ENCODE measurements around the gene HOXA6. TPM values are rescaled to one million over a fixed set of nuclear protein-coding genes. Genes with fewer than 3 reads are reported as not detected.

Gene HOXA6
- total RNA-seq, 1 donor from 2014 or later = not detected

DNA sequence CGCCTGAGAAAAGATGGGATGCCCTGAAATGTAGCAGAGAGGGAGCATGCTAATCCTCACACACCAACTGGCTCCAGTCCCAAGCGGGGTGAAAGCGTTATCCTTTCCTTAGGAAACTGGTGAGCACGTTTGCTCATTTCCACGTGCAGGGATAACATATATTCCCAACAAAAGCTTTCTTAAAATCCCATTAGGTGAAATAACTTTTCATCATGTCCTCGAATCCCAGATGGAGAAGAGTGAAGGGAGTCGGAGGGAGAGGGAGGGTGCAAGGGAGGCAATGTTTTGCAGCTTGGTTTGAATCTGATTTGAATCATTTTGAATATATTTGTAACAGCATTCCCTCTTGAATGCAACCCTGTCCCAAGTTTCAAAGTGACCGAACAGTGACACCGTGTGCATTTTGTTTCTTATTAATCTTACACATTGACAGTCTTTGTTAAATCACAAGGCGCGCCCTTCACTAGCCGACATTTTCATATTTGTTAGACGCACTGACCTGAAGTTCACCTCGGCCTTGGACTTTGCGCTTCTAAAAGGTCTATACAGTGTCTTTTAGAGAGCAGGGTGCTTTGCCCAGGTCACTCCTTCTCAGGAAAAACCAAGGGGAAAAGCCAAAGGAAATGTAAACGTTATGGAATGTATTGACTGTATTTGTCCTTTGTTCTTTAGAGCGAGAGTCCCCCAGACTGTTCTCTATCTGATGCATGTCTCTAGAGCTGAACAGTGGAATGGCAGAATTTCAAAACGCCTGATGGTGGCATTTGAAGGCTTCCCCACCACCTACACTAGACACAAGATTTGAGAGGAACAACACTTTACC is 14.0 kb downstream of the HOXA6 start:
- Histone ChIP-seq H3K9me3 (ENCODE audit: low read depth) (no peaks in the 10 kb centered on the region), H3K79me2 (ENCODE audit: low read depth) (no peaks in the 10 kb centered on the region), H3K4me1 (no peaks in the 10 kb centered on the region), H3K27me3 (peaks cover 100% of the 10 kb centered on the region), H3K27ac (no peak overlapping the region), H3K4me2 (no peak overlapping the region), H3F3A (ENCODE audit: low read depth) (no peaks in the 10 kb centered on the region), H4K20me1 (ENCODE audit: low read depth) (peaks cover 79% of the 10 kb centered on the region), H3K9ac (no peak overlapping the region), H2AFZ (replicated peaks) (no peak overlapping the region), H3K4me3 (no peak overlapping the region), H3K36me3 (no peaks in the 10 kb centered on the region)
- no peak for DNase-seq (ENCODE audit: low spot score)
- Mint-ChIP-seq H3K27me3 (ENCODE audit: insufficient read depth, low read depth) (peaks cover 86% of the 10 kb centered on the region), H3K9me3 (peaks cover 21% of the 10 kb centered on the region), H3K4me3 (no peak overlapping the region), H3K4me1 (no peaks in the 10 kb centered on the region), H3K36me3 (peaks cover 2% of the 10 kb centered on the region), H3K27ac (no peak overlapping the region)
- peak; percentile 89 for TF ChIP-seq EZH2 (IDR thresholded peaks at IDR 0.05)
- TF ChIP-seq, protein P1, sequence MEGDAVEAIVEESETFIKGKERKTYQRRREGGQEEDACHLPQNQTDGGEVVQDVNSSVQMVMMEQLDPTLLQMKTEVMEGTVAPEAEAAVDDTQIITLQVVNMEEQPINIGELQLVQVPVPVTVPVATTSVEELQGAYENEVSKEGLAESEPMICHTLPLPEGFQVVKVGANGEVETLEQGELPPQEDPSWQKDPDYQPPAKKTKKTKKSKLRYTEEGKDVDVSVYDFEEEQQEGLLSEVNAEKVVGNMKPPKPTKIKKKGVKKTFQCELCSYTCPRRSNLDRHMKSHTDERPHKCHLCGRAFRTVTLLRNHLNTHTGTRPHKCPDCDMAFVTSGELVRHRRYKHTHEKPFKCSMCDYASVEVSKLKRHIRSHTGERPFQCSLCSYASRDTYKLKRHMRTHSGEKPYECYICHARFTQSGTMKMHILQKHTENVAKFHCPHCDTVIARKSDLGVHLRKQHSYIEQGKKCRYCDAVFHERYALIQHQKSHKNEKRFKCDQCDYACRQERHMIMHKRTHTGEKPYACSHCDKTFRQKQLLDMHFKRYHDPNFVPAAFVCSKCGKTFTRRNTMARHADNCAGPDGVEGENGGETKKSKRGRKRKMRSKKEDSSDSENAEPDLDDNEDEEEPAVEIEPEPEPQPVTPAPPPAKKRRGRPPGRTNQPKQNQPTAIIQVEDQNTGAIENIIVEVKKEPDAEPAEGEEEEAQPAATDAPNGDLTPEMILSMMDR (IDR thresholded peaks at IDR 0.05) = no peak
- peak; percentile 82 for TF ChIP-seq EZH2phosphoT487 (IDR thresholded peaks at IDR 0.05)

DNA sequence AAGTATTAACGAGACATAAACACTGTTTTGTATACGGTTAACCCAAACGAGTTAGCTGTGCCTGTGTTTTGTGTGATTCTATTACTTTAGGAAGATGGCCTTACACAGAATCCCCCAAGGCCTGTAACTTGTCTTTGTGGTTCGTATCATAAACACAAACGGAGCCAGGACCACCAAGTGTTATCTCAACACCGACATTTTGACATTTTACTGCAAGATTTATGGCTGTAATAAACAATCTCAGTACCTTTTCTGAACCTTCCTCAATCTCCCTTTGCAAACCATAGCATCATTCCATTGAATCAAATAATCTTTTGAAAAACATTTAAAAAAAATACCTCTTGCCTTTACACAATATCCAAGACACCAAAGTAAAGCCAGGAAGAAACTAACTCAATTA is 14.6 kb downstream of the HOXA6 start:
- no peaks in the 10 kb centered on the region for H3K9me3 ChIP-seq (ENCODE audit: low read depth)
- no peaks in the 10 kb centered on the region for H3K79me2 ChIP-seq (ENCODE audit: low read depth)
- no peak overlapping the region for H2AFZ ChIP-seq (replicated peaks)
- H3K27ac ChIP-seq = no peak overlapping the region
- no peak overlapping the region for H3K4me3 ChIP-seq
- H3K27me3 ChIP-seq = peaks cover 100% of the 10 kb centered on the region
- Mint-ChIP-seq H3K4me1 (no peaks in the 10 kb centered on the region), H3K27me3 (ENCODE audit: insufficient read depth, low read depth) (peaks cover 86% of the 10 kb centered on the region), H3K27ac (no peak overlapping the region), H3K36me3 (peaks cover 2% of the 10 kb centered on the region), H3K4me3 (no peak overlapping the region), H3K9me3 (peaks cover 21% of the 10 kb centered on the region)
- H3F3A ChIP-seq (ENCODE audit: low read depth) = no peaks in the 10 kb centered on the region
- peaks cover 78% of the 10 kb centered on the region for H4K20me1 ChIP-seq (ENCODE audit: low read depth)
- H3K9ac ChIP-seq = no peak overlapping the region
- no peak for DNase-seq (ENCODE audit: low spot score)
- H3K36me3 ChIP-seq = no peaks in the 10 kb centered on the region
- no peak overlapping the region for H3K4me2 ChIP-seq
- TF ChIP-seq EZH2phosphoT487 (IDR thresholded peaks at IDR 0.05) (no peak), EZH2 (IDR thresholded peaks at IDR 0.05) (no peak)
- TF ChIP-seq, protein P1 (IDR thresholded peaks at IDR 0.05) = no peak
- no peaks in the 10 kb centered on the region for H3K4me1 ChIP-seq

- Histone ChIP-seq H4K20me1 (ENCODE audit: low read depth) (peaks cover 78% of the 10 kb centered on the region), H3K9me3 (ENCODE audit: low read depth) (no peaks in the 10 kb centered on the region), H3K27me3 (peaks cover 100% of the 10 kb centered on the region), H3K4me2 (no peak overlapping the region), H3K4me3 (no peak overlapping the region), H3K27ac (no peak overlapping the region), H3K9ac (no peak overlapping the region), H3K36me3 (no peaks in the 10 kb centered on the region), H3K4me1 (no peaks in the 10 kb centered on the region), H3F3A (ENCODE audit: low read depth) (no peaks in the 10 kb centered on the region), H2AFZ (replicated peaks) (no peak overlapping the region), H3K79me2 (ENCODE audit: low read depth) (no peaks in the 10 kb centered on the region)
- TF ChIP-seq EZH2 (IDR thresholded peaks at IDR 0.05) (no peak), EZH2phosphoT487 (IDR thresholded peaks at IDR 0.05) (no peak)
- TF ChIP-seq, protein P1 (IDR thresholded peaks at IDR 0.05) = no peak
- peaks cover 86% of the 10 kb centered on the region for H3K27me3 Mint-ChIP-seq (ENCODE audit: insufficient read depth, low read depth)
- no peak for DNase-seq (ENCODE audit: low spot score)
- H3K36me3 Mint-ChIP-seq = peaks cover 2% of the 10 kb centered on the region
- peaks cover 21% of the 10 kb centered on the region for H3K9me3 Mint-ChIP-seq
- H3K27ac Mint-ChIP-seq = no peak overlapping the region
- no peak overlapping the region for H3K4me3 Mint-ChIP-seq
- no peaks in the 10 kb centered on the region for H3K4me1 Mint-ChIP-seq
Observed at GRCh38 chr7:27132214-27132613, 15.4 kb downstream of the HOXA6 start.

Data from neural progenitor cell (in vitro differentiated cells).